ENCODE measurements around the gene PRELP.
"Not testable (repeated sequence)": the region's sequence is repeated elsewhere in the genome, so short reads cannot be mapped to it uniquely, and the experiment has no call there.

PRELP gene

DNA sequence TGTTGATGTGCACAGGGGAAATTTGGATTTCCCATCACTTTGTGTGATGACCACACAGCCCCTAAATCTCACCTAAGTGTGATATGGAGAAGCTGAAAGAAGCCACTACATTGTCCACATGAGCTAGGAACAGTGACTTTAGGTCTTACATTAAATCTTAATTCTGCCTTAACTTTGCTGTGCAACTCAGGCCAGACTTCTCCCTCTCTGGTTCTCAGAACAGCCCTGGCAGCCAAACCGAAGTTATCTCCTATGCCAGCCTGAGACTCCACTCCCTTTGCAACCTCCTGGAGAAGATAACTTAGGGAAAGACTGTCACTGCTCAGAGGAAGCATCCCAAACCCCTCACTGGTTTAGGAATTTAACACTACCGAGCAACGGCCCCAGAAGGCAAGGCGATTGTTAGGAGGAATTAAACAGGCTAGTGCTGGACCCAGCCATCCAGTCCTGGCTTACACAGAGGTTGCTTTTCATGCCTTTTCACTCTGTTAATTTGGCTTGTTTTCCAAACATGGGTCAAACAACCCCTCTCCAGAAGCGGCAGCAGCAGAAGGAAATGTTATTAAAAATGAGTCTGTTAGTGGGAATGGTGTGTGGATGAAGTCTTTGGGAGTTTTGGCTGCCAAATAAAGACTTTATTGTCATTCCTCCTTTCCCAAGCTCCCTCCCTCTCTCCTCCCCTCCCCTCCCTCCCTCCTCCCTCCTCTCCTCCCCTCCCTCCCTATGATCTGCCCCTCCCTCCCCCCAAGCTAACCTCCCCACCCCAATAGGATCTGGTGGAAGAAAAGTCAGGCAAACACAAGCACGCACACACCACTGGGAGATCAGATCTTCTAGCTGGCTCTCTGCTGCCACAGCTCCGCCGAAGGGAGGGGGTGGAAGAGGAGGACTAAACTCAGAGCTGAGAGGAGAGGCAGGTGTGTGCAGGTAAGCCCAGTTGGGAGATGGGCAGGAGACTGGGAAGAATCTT lies at the start of gene PRELP:
TSS of gene PRELP (plus strand) at position 795 of the 970 bp plus-strand sequence. CDS start 7,379 bp downstream, outside the sequence.
- DNase-seq = no peak

DNA sequence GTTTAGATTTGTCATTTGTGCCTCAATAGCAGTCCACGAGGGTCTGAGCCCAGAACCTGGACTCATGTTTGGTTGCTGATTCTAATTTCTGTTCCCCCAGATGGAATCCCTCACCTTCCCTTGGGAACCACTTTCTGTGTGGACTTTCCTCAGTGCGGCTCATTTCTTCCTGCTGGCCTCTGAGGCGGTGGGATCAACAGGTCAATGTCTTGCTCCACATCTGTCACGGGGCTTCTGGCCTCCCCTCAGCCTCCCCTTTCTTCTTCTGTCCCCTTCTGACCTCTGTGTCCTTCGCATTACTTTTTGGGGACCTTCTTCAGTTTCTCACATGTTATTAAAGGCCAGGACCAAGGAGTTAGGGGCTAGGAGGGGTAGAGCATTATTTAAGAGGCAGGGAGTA lies 49.2 kb upstream of the PRELP start:
- no peak for DNase-seq

DNA sequence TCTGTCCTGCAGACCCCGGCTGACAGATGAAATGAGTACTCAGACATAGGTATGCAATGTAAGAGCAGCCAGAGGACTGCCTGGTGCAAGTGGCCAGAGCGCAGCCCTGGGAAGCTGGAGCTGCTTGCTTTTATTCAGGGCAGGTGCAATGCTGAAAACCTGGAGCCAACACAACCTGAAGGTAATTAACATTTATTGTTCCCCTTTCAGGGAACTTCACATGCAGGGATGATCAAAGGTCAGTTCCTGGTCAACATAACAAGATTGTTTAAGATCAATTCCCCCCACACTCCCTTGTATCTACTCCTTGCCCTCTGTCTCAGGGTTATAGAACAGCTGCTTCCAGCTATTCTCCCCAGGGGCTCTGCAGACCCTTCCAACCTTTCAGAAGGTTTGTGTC lies 48.7 kb upstream of the PRELP start:
- no peak for DNase-seq

DNA sequence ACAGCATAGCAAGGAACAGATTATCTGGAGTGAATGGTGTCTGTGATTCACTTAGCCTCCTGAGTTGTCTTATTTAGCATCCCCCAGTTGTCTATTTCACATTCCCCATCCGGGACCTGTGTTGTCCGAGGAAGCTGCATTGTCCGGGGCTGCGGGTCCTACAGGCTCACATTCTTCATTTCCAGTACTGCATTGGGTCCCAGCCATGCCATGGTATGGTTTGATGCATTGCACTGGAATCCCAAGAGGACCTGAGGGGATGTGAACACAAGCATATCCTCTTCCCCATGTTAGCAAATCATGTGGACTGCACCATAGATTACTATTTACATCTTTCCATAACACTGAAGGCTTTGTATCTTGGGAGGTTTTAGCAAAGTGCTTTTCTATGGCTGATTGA lies 48.2 kb upstream of the PRELP start:
- DNase-seq = no peak

DNA sequence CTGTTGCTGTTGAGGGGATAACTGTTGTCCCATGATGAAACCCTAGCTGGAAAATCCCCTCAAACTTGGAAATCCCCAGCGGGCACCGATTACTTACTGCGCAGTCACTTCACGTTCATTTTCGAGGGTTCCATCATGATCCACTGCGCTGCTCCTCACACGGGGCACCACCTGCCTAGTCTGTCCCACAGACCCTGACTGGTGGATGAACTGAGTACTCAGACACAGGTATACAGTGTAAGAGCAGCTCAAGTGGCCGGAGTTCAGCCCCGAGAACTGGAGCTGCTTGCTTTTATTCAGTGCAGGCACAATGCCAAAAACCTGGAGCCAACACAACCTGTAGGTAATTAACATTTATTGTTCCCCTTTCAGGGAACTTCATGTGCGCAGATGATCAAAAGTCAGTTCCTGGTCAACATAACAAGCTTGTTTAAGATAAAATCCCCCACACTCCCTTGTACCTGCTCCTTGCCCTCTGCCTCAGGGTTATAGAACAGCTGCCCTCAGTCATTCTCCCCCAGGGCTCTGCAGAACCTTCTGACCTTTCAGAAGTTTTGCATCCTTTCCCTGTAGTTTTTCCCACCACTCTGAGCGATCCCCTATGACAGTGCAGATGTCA lies 46.5 kb upstream of the PRELP start:
- DNase-seq = no peak

DNA sequence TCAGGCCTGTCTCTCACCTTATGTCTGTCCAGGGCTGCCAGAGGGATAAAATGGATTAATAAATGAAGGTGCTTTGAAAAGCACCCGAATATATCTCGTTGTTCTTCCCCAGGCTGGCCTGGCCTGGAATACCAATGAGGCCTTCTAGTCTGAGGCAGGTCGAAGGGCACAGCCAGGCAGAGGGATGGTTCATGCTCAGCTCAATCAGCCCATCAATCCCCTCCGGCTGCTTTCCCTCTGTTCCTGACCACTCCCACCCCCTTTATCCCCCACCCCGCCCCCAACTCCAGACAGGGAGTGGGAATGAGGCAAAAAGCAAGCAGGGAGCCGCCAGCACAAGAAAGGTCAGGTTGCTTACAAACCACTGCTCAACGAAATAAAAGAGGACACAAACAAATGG lies 40.0 kb upstream of the PRELP start:
- DNase-seq = no peak

DNA sequence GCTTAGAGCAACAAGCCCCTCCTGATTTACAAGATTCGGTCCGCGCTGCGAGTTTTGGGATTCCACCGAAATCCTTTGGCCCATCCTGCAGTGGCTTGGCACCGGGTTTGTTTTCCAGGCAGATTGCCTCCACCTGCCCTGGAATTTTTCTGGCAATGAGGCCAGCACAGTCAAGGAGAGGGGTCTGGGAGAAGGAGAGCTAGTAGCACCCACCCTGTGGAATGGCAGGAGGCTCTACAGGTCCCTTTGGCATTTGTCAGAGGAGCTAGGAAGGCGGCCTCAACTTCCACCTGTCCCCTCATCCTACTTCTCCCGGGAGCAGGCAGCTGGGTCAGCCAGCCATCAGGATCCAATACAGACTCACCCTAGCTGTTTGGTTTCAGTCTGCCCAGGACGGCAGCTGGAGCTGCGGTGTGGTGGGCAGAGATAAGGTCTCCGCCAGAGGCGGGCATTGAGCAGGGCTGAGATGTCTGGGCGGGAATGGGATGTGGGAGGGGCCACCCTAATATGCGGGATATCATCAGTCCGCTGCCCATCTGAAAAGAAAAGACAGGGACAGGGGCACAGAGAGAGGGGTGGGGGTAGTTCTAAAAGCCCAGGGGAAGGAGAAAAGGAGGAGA lies 37.8 kb upstream of the PRELP start:
- DNase-seq = no peak

DNA sequence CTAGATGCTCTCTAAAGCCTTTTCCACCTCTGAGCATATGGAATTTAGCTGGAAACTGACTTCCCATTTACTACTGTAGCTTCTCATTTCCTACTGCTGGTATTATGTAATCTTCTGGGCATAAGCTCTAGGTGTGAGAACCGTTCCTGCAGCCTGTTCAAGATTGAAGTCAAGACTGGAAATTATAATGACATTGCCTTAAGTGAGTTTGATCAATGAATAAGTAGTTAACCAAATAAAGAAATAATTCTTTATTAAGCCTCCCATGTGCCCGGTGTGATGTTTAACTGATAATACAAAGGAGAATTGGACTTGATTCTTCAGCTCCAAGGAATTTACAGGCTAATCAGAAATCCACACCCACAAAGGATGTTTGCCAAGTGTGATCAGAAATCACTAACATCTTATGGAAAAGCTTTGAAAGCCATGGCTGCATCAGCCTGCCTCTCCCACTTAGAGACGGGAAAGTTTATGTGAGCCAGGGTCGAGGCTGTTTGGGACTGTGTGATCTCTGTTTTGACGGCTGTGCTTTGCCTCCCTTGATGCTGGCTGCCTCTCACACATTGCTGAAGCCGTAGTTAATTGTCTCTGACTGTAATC lies 36.4 kb upstream of the PRELP start:
- DNase-seq = no peak

DNA sequence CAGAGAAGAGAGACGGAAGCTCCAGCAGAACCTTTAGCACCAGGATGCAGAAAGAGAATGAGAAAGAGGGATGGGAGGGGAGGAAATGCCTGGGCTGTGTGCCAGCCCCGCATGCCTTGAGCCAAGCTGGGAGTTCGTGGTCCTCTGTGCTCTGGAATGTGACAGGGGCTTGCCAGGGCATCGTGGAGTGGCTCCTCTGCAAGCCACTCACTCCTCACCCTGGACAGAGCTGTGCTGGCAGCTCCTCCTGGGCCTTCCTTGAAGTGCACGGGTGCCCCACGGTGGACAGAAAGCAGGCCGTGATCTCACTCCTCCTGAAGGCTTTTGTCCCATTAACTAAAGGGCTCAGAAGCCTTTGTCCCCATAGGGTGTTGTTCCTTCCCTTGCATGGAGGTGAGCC lies 34.8 kb upstream of the PRELP start:
- no peak for DNase-seq

DNA sequence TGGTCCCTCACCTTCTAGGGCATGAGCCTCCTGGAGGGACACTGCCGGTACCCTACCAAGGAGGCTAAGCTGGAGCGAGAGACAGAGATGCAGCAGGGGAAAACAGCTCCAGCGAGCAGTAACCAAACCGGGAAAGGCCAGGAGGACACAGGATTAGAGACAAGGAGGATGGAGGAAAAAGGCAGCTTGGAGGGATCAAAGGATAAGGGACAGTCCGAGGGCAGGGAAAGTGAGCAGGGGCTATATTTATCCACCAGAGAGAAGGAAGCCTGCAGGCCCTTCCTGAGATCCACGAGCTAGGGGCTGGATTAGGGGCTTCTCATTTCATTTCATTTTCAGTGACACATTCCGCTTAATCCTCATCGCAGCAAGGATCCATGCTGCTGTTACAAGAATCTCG lies 33.8 kb upstream of the PRELP start:
- DNase-seq = no peak

DNA sequence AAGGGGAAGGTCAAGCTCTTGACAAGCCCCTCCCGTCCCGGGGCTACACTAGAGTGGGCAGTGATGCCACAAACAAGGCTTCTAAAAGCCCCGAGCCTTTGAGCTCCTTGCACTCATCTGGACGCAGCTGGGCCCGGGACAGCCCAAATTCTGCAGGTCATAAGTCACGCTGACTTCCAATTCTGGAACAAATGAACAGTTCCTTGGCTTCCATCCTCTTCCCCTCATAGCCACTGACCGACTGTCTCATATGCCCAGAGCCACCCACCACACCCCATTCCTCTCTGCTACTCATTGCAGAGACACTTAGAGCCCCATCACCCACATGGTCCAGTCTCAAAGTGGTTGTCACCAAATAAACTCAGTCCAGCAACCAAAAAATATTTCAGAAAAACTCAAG lies 32.8 kb upstream of the PRELP start:
- no peak for DNase-seq

DNA sequence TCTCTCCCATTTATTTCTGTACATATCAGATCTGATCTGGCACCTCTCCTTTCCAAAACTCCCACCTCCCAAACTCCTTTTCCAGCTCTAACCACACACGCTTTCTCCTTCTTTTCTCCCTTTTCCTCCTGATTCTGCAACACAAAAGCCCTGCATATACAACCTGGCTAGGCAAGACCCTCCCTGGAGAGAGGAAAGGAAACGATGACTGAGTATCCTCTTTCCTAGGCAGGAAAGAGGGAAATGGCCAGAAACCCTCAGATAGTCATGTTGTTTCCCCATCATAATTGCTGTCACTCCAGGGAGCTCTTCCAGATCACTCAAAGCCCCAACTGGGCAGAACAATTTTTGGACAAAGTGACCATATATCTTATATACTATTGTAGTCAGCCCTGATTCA lies 32.3 kb upstream of the PRELP start:
- no peak for DNase-seq

DNA sequence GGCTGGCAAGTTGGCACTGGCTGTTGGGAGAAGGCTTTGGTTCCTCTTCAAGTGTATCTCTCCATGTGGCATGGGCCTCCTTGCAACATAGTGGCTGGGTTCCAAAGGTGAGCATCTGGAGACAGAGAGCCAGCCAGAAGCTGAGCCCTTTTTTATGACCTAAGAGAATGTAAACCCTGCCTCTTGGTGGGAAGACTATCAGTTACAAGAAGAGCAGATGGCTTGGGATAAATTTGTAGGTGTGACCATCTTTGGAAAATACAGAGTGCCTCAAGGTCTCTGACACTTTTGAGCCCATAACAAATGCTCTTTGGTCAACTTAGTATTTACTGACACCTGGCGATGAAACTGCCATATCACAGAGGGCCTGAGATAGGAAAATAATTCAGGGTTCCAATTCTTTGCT lies 31.4 kb upstream of the PRELP start:
- DNase-seq = no peak

DNA sequence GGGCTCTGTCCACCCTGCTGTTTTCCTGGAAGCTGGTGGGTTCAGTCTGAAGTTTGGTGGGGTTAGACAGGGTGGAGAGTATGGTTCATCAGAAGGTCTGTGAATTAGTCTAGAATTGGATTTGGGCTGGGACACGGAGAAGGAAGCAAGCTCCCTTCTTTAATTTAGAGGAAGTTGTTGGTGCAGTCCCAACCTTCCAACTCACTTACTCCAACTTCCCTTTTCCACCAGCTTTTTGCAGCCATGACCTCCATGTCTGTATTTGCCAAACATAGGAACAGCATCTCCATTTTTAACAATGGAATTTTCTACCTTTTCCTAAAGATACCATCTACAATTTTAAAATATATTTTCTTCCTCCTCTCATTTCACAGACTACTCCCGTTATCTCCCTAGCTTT lies 28.5 kb upstream of the PRELP start:
- no peak for DNase-seq

DNA sequence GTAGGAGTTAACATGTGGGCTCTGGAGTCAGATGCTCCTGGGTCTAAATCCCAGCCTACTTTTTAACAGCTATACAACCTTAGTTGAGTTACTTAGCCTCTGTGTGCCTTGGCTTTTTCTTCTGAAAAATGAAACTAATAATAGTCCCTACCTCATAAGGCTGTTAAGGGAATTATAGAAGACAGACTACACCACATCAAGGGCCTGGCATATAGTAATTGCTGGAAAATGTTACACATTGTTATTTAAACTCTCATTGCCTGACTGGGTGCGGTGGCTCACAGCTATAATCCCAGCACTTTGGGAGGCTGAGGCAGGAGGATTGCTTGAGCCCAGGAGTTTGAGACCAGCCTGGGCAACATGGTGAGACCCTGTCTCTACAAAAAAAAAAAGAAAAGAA lies 28.0 kb upstream of the PRELP start:
- not testable (repeated sequence) for DNase-seq

DNA sequence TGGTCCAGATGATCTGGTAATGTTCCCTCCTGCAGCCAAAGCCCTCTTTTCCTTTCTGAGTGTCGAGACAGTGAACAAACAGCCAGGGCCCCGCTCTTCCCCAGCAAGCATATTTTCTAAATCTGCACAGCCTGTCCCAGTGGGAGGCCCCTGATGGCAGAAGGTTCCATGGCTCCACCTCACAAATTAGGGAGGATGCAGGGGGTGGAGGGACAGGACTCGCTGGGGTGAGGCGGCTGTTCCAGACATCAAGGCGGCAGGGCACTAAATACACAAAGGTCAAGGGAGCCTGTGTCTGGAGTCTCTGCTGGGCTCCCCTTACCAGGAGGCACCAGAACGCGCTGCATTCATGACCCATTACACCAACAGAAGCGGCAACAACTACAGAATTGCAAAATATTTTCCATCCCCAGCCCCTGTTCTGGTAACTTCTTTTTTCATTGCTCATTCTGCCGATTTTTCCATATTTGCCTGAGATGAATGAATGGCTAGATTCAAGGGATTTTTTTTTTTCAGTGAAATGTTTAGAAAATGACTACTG lies 27.0 kb upstream of the PRELP start:
- DNase-seq = no peak

DNA sequence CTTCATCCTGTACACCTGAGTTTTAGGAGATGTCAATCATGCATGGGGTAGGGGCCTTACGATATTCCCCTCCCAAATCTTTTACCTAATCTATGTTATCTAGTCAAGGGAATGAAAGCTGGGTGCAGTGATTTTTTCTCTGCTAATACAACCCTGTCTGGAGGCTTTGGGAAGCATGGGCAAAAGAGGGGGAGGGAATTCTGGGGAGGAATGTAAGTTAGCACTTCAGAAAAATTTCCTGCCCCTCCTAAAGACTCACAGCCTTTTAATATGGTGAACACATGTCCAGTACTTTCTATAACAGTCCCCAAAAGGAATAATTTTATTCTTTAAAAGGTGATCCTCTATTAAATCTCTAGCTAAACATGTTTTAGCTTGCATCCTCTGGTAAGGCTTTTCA lies 25.6 kb upstream of the PRELP start:
- no peak for DNase-seq

DNA sequence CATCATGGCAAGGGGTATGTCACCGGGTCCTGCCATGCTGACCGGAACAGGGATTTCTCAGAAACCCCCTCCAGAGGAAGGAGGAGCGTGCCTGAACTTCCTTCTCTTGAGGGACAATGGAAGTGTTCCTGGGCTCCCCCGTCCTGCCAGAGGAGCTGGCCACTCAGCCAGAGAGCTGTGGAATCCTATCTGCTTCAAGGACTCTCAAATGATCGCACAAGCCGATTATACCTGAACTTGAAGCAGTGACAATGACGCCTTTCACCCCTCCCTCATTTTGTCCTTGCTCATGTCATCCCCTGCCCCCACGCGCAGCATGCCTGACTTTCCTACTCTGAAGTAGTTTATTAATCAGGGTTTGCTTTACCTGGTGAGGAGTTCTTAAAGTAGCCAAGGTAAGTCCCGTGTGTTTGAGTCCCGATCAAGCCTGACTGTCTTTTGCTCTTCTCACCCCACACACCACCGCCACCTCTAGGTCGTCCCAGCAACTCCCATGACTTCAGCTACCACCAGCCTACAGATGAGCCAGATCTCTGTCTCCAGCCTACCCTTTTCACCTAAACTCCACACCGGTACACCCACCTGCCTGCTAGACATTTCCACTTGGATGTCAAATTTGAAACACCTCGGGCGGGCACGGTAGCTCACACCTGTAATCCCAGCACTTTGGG lies 25.0 kb upstream of the PRELP start:
- DNase-seq = no peak

DNA sequence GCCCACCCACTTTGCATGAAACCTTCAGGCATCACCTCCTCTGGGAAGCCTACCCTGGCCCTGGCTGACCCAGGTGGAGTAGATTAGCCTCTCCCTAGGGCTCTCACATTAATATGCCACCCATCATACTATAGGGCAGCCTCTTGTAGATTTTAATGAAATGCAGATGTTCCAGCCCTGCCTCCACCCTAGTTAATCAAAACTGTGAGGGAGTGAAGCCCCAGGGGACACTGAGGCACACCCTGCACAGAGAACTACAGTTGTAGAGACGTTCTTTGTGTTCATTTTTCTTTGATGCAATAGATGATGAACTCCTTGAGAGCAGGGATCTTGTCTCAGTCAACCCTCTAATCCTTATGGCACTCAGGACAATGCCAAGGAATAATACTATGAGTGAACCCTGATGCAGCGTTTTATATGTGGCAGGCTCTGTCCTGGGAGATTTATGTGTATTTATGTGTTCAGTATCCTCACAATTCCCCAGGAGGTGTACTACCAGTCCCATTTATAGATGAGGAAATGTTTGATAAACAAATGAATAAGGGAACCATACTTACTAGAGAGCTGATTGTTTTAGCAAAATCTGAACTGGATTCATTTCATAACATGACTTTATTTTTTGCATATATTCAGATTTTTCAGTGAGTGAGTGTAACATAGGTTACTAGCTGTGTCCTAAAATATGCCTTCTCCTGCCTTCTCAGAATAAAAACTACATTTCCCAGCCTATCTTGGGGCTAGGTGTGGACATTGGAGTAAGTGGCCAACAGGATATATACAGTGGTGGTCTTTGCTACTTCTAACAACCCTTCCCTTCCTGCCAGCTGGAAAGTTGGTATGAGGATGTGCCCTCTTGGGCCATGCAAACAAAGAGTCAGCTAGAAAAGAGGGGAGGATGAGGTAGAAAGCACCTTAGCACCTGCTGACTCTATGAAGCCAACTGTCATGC lies 23.5 kb upstream of the PRELP start:
- no peak for DNase-seq

DNA sequence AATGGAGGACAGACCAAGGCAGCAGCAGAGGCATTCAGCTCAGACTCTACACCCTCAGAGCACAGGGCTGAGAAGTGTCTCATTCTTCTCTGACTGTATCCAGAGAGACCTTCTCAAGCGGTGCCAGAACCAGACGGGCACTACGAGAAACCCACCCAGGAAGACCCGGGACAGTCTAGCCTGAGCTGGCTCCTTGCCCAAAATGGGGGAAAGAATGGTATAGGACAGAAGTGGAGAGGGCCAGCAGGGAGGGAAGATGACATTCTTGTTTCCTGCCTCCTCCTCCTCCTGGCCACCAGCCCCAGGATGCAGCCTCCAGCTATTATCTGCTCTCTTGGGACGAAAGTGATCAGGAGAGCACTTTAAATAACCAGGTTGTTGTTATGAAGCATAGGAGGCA lies 22.6 kb upstream of the PRELP start:
- no peak for DNase-seq

DNA sequence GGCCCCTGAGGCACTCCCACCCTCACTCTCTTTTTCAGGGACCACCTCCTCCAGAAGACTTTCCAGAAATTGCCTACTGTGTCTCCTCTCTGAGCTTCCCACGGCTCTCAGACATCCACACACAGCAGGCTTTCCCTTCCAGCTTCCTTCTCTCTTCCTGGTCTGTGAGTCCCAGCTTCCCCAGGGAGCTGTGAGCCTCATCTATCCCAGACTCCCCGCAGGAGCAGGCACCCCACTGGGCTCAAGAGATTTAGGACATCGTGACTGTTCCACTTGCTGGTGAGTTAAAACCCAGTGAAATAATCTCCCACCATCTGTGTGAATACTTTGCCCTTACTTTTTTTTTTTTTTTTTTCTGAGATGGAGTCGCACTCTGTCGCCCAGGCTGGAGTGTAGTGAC lies 22.0 kb upstream of the PRELP start:
- DNase-seq = no peak
